Right renal pelvis (tissue), 4 donors: ENCODE results near the gene RXRA. TPM values are rescaled to one million over a fixed set of nuclear protein-coding genes. Genes with fewer than 3 reads are reported as not detected.

ENCODE experiments used
- DNase-seq, 4 donors: peaks; one replicate each; pipeline ENCODE4 v3.0.0-alpha.2; 2013; ENCODE audit warnings: low read depth in 4 of 4, low spot score in 3 of 4, missing footprints in 1 of 4
- polyA plus RNA-seq, 4 donors: library from polyadenylated mRNA; unstranded; fragments of 120-200 nt; gene quantifications; one replicate each; pipeline ENCODE4 v1.2.1, GENCODE V29; 2013; ENCODE audit not compliant: insufficient read length in 4 of 4

RXRA gene
- polyA plus RNA-seq, 4 donors, result 42.5 to 56.0 (median 46.7) TPM

DNA sequence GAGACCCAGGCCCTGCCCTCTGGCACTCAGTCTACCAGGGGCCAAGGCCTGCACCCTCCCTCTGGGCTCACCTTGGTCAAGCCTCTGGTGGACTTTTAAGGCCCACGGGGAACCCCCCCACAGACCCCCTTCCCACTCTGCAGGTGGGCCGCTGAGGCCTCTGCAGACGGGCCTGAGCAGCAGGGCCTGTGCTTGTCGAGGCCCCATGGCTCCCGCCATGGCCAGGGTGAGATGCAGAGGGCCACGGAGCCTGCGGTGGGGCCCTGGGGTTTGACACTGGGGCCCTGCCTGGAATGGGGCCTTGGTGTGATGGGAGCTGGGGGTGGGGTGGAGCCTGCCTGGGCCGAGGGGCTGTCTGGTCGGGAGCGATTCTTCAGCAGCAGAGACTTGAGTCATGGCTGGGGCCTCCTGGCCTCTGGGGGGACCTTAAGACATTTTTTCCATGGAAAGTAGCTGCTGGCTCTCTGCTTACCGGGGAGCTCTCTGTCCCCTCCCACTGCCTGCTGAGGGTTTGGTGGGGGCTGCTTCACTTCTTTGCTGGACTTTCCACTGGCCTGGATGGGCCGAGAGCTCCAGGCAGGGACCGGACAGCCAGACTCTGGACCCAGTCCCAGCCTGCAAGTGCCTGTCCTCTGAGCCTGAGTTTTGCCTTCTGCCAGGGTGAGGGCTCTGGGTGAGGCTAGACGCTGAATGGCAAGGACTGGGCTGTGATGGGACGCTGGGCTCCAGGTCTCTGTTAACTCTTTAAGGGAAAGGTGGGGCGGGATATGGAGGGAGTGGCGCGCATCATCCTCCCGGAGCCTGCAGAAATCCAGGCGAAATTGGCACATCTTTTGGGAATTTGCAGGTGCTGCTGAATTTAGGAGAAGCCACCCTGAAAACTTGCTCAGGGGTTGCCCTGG, 132.2 kb downstream of the RXRA start:
- no peak for DNase-seq

DNA sequence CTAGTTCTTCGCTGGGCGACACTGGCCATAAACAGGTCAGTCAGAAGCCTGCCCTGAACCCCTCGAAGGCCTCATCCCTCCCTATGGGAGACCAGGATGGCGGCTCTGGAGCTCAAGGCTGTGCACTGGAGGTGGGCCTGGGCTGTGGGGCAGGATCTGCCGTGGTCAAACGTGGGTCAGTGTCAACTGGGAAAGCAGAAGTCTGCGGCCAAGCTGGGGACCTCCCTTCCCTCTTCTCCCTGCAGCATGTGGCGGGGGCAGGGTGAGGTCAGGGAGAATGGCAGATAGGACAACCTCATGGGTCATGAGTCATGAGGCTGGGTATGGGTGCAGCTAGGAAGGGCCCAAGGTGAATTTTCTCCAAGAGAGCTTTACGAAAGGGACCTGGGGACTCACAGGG, 132.9 kb downstream of the RXRA start:
- no peak for DNase-seq

GRCh38 chr9:134459573-134459972, 133.3 kb downstream of the RXRA start:
- DNase-seq, result no peak

DNA sequence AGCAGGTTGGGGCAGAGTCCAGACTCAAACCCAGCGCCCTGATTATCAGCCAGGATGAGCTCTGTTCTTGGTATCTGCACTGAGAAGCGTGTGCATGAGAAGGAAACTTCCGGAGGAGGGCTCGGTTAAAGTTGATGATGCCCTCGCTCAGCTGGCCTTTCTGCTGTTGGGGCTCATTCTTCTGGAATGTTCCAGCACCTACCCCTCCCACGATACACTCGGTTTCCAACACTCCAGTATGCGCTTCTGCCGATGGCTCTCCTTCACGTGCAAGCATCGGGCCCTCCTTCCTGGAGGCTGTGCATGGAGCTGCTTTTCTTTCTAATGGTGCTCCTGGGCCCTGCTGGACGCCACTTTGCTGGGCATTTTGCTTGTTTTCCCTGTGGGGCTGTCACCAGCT, 134.0 kb downstream of the RXRA start:
- DNase-seq, result no peak

GRCh38 chr9:134460896-134461295, 134.6 kb downstream of the RXRA start:
- no peak for DNase-seq

DNA sequence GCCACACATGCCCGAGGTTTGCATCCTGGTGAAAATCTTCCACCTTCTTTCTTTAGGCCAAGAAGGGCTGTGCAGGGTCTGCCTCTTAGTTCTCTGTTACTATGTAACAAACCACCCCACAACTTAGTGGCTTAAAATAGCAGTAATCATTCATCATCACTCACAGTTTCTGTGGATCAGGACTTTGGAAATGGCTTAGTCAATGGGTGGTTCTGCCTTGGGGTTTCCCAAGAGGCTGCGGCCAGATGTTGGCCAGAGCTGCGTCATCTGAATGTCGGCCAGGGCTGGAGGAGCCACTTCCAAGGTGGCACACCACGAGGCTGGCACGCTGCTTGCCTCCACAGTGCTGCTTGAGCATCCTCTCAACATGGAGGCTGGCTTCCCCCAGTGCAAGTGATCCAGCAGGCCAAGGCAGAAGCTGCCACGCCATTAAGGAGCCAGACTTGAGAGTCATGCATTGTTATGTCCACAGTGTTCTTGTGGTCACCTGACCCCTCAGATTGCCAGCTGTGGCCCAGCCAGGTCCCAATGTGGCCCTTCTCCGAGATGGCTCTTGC, 135.2 kb downstream of the RXRA start:
- DNase-seq, result no peak

DNA sequence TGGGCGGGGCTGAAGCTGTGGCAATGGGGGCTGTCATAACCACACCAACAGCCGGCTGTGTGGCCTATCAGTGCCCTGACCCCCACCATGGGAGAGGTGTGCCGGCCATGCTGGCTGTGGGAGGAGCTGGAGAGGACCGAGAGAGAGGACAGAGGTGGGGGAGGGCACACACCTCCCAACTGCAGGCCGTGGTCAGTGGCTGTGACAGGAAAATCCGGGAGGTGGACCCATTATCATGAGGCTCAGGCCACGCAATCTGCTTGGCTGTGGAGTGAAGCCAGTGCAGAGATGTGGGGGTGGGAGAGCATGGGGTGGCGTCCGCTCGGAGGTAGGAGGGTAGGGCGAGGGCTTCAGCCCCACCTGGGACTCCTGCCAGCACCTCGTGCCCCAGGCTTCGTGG, 136.1 kb downstream of the RXRA start:
- DNase-seq, result no peak

DNA sequence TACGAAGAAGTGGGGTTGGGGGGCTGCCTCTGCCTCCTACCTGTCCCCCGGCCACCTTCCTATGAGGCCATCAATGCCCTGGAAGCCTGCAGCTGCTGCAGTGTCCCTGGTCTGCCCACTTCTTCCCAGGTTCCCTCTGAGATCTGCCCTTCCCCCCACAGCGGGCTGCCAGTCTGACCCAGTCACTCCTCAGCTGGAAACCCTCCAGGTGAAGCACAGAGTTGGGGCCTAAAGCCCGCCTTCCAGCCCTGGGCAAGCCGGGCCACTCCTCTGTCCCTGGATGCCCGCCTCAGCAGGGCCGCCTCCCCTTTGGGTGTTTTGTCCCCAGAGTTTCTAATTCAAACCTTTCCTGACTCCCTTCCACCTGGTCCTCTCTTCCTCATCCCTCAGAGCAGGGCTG, 137.0 kb downstream of the RXRA start:
- no peak for DNase-seq

GRCh38 chr9:134466869-134467616, 140.8 kb downstream of the RXRA start:
- no peak for DNase-seq

GRCh38 chr9:134468358-134468757, 142.1 kb downstream of the RXRA start:
- no peak for DNase-seq

GRCh38 chr9:134469041-134469875, 143.0 kb downstream of the RXRA start:
- no peak for DNase-seq

GRCh38 chr9:134472256-134472655, 146.0 kb downstream of the RXRA start:
- DNase-seq, result no peak

DNA sequence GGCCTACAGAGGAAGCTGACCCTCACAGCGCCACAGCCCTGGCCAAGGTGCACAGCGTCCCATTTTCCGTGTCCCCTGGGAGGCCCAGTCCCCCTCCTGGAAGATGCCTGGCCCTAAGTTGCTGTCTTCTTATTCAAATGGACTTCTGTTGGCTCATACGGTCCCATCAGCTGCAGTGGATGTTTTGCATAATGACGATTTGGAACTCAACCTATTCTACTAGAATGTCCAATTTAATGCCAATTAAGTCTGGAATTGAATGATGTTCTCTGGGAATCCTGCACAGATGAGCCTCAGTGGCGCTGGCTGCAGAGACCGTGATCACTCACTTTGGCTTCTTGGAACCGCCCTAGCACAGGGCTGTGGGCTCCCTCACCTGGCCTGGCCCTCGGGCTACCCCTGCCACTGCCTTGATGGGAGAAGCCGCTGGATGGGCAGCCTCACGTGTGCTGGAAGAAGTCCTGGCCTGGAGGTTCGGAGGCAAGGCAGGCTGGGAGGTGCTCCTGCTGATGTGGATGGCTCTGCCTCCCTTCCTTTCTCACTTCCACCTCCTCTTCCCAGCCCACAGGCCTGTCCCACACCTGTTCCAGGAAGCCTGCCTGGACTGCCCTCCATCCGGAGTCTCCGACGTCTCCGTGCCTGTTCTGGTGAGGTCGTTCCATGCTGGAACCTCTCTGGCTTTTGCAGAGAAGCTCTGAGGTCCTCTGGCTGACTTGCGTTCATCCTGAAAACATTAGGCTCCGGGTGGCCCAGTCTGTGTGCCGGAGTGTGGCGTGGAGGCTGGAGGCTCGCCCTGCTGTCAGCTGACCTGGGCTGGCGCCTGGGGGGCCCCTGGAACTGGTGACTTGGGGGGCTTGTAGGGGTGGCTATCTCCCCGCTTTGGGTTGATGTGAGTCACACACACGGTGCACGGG, 147.1 kb downstream of the RXRA start:
- DNase-seq, result no peak

GRCh38 chr9:134474055-134474370, 147.8 kb downstream of the RXRA start:
- no peak for DNase-seq

DNA sequence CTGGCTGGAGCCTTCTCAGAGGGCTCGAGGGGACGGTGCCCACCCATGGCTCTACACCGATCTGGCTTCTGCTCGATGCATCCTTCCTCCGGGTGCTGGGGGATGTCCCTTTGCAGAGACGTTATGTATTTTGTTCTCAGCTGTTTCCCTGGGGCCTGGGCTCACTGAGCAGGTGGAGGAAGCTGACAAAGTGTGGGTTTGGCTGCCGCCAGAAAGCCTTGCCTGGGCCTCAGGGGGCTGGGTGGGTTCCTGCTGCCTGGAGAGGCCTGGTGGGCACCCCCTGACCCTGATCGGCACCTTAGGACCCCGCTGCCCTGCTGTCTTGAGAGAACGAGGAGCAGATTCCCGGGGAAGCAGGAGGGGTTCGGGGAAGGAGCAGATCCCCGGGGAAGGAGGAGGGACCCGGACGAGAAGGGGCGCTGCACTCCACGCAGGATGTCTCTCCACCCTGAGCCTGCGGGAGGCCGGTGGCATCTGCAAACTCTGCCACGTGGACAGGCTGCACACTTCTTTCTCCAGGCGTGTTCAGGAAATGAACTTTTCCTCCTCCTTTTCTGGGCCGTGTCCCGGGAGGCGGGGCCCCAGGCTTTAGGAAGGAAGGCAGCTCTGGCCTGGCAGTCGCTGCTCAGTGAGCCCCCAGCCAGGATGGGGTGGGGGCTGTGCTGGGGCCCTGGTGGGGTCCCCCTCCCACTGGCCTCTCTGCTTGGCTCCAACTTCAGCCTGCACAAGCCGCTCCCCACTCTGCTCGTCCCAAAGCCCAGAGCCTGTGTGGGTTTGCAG, 148.9 kb downstream of the RXRA start:
- peak in 2 of 4 donors; percentile 44 to 63 for DNase-seq

GRCh38 chr9:134476272-134476941, 150.2 kb downstream of the RXRA start:
- DNase-seq, result no peak

DNA sequence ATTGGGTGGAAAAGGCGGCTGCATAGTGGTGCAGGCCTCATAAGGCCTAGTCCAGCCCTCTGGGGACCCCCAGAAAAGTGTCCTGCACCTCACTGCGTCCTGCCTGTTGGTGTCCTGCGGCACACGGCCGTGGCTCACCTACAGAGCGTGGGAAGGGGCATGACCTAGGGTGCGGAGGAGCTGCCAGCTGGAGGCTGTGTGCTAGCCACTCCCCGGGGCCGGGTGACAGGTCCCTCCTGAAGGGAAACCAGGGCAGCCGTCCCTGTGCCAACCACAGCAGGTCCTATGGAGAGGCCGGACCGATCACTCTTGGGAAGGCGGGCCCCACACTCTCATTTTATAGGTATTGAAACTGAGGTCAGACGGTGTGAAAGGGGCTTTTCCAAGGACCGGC, 150.7 kb downstream of the RXRA start:
- DNase-seq, result no peak

- DNase-seq, result no peak
These were observed 151.2 kb downstream of the RXRA start for GRCh38 chr9:134477342-134477925.
